CD1c-positive myeloid dendritic cell (primary cell): ENCODE results near the gene MRPL58.
"Not testable (repeated sequence)": the region's sequence is repeated elsewhere in the genome, so short reads cannot be mapped to it uniquely, and the experiment has no call there.

Experiments used
- DNase-seq: peaks from one replicate; pipeline ENCODE4 v3.0.0-alpha.2; 2016; ENCODE audit errors: extremely low spot score

MRPL58 gene

GRCh38 chr17:74987418-74987908, 25.0 kb upstream of the MRPL58 start, which contains the start of gene CDR2L:
Gene CDR2L, plus strand, starts transcription at chr17:74987632. Its CDS starts 412 bp downstream, at chr17:74988044.
- peak; percentile 98 for DNase-seq

- peak; percentile 66 for DNase-seq
Observed at GRCh38 chr17:74987909-74988711, 24.4 kb upstream of the MRPL58 start.

DNA sequence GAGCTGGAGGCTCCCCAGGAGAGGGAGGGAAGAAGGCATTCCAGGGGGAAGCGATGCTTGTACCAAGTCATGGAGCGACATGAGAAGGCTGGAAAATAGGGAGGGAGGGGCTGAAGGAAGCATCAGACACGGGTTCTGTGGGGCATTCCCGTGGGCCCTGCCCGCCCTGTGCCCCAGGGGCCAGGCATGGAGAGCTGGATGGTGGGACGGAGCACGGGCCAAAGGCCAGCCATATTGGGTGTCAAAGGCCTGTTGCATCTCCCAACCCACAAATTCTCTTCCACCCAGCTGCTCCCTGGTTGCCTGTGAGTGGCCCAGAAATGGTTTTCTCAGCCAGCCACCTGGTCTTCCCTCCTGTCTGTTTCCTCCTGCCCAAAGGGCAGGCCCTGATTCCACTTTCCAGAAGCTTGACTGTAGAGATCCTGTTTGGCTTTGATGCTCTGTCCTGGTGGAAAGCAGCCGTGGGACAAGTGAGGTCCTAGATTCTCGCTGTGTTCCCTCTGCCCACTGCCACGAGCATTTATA, 21.8 kb upstream of the MRPL58 start:
- DNase-seq = no peak

- DNase-seq = no peak
Observed at GRCh38 chr17:74992223-74992622, 20.2 kb upstream of the MRPL58 start.

- DNase-seq = peak; percentile 37
Observed at GRCh38 chr17:74994440-74994839, 18.0 kb upstream of the MRPL58 start.

GRCh38 chr17:74995847-74996246, 16.6 kb upstream of the MRPL58 start:
- DNase-seq = no peak

DNA sequence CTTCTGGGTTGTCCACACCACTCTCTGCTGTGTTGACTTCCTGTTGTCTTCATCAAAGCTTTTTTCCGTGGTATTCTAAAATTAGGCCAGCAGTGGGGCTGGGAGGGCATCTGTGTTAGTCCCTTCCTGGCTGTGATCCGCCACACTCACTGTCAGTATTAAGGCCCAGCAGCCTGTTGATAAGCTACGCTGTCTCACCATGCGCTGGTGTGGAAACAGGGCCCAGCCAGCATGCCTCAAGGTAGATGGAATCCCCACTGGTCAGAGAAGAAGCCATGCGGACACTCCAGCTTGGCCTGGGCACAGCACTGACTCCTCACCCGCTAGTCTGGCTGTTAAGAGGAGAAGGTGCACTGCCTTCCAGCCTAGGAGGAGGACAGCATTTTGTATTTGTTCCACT, 13.7 kb upstream of the MRPL58 start:
- DNase-seq = peak; percentile 25

GRCh38 chr17:74999523-74999922, 12.9 kb upstream of the MRPL58 start:
- DNase-seq = no peak

DNA sequence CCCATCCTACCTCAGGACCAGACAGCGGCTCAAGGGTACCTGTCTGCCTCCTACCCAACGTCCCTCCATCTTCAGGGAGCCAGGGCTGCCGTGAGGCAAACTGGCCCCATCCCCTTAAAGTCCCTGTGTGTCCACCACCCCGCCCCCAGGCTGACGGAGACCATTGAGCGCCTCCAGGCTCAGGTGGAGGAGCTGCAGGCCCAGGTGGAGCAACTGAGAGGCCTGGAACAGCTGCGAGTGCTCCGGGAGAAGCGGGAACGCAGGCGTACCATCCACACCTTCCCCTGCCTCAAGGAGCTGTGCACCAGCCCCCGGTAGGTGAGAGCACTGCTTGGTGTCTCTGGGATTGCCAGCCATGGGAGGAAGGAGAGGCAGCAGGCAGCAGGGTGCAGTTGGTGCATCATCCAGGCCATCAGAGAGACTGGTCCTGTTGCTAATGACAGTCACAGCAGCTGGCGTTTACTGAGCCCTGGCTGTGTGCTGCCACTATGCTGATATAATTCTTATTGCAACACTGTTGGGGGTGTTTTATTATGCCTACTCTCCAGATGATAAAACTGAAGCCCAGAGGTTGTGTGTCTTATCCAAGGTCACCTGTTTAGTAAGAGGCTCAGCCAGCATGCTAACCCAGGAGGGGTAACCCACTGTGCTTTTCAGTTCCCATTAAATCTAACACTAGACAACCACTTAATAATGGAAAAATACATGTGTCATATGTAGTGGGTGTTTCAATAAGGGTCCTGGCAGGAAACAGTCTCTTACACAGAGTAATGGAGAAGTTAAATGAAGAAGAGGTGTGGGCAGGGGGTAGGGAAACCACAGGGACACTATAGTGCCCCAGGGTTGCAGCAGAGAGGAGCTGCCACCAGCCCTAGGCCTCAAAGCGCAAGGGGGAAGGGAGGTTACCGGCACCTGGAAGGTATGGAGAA, 10.3 kb upstream of the MRPL58 start:
- peak; percentile 81 for DNase-seq

DNA sequence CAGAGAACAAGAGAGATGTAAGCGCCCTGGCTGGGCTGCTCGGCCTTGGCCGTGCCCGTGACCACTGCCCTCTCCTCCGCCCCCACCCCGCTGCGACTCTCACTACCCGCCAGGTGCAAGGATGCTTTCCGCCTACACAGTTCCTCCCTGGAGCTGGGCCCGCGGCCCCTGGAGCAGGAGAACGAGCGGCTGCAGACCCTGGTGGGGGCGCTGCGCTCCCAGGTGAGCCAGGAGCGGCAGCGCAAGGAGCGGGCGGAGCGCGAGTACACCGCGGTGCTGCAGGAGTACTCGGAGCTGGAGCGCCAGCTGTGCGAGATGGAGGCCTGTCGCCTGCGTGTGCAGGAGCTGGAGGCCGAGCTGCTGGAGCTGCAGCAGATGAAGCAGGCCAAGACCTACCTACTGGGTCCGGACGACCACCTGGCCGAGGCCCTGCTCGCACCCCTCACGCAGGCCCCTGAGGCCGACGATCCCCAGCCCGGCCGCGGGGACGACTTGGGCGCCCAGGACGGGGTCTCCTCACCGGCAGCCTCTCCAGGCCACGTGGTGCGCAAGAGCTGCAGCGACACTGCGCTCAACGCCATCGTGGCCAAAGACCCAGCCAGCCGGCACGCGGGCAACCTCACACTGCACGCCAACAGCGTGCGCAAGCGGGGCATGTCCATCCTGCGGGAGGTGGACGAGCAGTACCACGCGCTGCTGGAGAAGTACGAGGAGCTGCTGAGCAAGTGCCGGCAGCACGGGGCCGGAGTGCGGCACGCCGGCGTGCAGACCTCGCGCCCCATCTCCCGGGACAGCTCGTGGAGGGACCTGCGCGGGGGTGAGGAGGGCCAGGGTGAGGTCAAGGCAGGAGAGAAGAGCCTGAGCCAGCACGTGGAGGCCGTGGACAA, 9.2 kb upstream of the MRPL58 start:
- no peak for DNase-seq

- DNase-seq = no peak
Observed at GRCh38 chr17:75003957-75004355, 8.5 kb upstream of the MRPL58 start.

- no peak for DNase-seq
Observed at GRCh38 chr17:75004371-75004770, 8.1 kb upstream of the MRPL58 start.

DNA sequence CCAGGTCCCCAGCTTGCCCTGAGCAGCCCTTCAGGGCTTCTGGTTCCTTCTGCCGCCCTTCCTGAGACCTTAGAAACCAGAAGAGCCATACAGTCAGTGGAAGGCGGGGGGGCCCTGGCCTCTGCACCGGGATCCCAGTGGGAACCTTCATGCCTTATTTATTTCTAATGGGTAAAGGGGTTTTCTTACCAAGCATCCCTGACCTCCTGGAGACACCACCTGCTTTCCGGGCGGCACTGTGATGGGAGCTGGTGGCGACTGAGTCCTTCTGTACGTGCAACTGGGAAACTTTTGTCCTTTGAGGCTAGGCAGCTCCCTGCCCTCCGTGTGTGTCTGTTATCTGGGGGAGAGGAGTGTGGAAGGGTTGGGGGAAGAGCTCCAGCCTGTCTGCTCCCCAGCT, 7.2 kb upstream of the MRPL58 start:
- no peak for DNase-seq

- not testable (repeated sequence) for DNase-seq
Observed at GRCh38 chr17:75006084-75006483, 6.4 kb upstream of the MRPL58 start.

DNA sequence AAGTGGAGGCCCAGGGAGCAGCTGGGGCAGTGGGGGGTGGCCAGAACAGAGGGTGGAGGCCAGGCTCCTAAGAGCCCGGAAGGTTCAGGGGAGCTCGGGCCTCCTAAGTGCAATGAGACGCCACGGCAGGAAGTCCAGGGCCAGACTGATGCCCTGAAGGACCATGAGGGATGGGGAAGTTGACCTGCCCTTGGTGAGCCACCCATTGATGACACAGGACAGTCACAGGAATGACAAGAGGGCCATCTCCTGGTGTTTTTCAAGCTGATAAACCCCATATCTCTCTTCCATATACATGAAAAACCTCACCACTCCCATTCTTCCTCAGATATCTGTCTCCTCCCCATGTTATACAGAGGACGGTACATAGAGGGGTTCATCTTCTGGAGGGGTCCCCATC, 5.8 kb upstream of the MRPL58 start:
- DNase-seq = peak; percentile 65

DNA sequence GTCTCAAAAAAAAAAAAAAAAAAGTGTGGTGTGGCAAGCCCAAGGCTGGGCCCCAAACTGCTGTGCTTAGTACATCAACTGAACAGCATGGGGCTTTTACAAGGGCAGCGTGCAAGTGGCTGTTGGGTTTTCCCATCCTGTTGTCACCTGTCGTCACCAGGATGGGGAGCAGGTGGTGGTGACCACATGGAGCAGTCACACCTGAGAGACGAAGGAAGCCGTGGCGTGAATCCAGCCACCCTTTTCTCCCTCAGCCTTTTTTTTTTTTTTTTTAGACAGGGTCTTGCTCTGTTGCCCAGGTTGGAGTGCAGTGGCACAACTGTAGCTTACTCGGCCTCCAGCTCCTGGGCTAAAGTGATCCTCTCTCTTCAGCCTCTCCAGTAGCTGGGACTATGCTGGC, 4.1 kb upstream of the MRPL58 start:
- DNase-seq = no peak

DNA sequence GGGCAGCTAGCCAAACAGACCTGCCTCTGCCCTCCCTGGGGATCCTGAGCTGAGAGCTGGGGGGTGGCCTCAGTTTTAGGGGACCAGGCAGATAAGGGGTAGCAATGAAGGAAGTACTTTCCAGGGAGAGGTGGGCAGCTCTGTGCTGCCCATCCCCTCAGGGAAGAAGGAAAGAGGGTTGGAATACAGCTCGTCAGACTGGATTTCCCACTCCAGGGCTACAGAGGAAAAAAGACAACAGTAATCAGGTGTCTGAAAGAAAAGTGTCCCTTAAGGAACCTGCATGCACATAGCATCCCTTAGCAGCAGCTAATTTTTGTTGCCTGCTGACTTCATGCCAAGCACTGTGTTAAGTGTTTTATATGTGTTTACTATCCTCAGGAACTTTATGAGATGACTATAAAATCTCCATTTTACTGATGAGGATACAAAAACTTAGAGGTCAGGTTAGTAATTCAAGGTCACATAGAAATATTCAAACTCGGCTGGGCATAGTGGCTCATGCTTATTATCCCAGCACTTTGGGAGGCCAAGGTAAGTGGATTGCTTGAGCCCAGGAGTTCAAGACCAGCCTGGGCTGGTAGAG, 3.2 kb upstream of the MRPL58 start:
- DNase-seq = no peak

DNA sequence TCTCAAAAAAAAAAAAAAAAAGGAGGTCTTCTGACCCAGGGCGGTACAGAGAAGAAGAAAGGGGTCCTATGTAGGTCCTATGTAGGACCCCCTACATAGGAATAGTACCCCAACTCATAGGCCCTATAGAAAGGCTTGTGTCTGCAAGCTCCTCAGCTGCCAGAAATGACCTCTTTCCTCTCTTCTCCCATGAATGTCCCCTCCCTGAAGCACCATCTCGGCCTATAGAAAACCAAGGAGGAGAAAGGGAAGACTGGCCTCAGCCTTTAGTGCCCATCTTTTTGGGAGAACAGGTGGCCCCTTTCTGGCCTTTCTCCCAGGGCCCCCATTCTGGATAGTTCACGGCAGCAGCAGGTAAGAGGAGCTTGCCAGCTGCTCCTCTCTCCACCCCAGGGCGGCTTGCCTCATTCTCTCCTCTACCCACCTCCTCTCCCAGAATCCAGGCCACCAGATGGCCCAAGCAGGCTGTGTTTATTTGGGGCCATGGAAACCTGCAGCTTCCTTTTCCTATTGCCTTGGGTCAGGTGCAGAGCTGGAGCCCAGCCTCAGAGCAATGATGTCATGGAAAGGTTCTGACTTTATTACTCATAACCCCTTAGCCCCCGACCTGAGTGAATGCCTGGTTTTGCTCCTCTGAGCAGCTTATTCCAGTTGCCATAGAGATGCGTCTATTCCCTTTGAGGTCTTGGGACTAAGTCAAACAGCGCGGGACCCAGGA, 1.6 kb upstream of the MRPL58 start:
- DNase-seq = peak; percentile 52

DNA sequence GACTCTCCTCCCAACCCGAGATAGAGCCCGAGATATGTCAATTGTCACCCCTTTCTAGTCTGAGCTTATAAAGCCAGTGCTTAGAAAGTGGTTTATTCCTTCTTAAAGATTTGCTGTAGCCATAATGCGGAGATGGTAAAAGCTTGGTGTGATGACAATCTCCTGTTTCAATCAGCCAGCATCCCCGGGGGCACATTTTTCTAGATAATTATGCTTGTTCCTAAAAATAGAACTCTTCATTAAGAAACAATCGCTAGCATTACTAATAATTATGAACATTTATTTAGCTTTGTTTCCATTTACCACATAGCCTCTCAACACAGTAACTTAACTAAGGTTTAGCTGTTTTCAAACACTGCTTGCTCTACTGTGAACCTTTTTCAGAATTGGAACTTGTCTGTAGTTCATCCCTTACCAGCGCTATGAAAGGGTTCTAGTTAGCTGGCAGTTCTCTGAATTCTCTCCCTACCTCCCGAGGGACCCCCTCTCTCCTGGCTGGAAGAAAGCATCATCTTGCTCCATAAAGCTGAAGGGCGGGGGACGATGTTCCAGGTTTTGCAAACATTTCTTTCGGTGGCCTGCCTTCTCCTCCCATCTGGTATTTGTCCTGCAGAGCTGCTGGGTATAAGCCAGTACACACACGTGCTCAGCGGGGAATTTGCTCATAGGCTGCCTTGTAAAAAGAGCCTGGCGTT, 922 bp upstream of the MRPL58 start:
- DNase-seq = no peak

DNA sequence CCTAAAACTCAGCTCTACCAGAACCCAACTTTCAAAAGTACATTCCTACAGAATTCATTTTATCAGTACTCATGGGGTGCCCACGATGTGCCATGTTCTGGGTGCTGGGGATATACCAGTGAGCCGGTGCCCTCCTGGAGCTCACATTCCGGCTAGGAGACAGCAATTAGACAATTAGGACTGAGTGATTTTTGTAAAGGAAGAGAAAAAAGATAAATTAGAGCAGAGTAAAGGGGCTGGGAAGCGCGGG, 449 bp upstream of the MRPL58 start:
- DNase-seq = no peak
